GM12875 (cell line): Measurements from ENCODE around the gene TERF2IP.

ENCODE experiments used
- H3K4me3 ChIP-seq: one replicate; pipeline ENCODE4 v1.5.1; 2011; ENCODE audit warnings: low read depth, low read length, control low read depth
- TF ChIP-seq, protein P1 (sequence below): IDR thresholded peaks from 2 replicates; pipeline ENCODE4 v1.5.1; 2011; ENCODE audit warnings: low read depth, mild to moderate bottlenecking, control low read depth, inconsistent platforms, low read length, moderate library complexity, borderline replicate concordance; ENCODE audit not compliant: insufficient read depth

The TERF2IP gene

DNA sequence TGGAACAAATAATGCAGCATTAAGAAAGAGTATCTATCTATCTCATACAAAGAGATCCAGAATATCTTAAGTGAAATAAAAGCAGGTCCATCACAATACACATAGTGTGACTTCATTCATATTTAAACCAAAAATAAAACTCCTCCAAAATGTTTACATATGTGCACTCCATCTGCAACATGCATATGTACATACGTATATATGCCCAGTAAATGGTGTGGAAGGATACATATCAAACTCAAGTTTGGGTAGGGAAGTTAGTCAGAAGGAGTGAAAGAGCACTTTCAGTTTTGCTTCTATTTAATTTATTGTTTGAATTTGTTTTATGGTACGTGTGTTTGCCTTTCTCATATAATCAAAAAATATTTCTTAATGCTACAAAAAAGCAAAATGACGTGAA, 12.5 kb upstream of the TERF2IP start:
- no peak overlapping the region for H3K4me3 ChIP-seq
- TF ChIP-seq, protein P1, sequence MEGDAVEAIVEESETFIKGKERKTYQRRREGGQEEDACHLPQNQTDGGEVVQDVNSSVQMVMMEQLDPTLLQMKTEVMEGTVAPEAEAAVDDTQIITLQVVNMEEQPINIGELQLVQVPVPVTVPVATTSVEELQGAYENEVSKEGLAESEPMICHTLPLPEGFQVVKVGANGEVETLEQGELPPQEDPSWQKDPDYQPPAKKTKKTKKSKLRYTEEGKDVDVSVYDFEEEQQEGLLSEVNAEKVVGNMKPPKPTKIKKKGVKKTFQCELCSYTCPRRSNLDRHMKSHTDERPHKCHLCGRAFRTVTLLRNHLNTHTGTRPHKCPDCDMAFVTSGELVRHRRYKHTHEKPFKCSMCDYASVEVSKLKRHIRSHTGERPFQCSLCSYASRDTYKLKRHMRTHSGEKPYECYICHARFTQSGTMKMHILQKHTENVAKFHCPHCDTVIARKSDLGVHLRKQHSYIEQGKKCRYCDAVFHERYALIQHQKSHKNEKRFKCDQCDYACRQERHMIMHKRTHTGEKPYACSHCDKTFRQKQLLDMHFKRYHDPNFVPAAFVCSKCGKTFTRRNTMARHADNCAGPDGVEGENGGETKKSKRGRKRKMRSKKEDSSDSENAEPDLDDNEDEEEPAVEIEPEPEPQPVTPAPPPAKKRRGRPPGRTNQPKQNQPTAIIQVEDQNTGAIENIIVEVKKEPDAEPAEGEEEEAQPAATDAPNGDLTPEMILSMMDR: no peak

DNA sequence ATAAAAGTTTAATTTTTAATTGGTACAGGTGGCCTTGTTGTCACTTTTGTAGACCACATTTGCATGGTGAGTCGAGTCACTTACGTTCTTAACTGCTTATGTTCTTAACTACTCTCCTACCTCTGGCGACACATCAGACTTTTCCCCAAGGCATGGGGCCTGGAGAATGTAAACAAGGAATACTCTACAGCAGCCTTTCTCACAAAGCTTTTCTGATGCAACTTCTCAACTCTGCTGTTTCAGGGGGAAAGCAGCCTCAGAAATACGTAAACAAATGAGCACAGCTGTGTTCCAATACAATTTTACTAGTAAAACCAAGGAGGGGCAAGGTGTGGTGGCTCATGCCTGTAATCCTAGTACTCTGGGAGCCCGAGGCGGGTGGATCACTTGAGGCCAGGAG, 7.0 kb upstream of the TERF2IP start:
- no peak overlapping the region for H3K4me3 ChIP-seq
- TF ChIP-seq, protein P1: no peak

DNA sequence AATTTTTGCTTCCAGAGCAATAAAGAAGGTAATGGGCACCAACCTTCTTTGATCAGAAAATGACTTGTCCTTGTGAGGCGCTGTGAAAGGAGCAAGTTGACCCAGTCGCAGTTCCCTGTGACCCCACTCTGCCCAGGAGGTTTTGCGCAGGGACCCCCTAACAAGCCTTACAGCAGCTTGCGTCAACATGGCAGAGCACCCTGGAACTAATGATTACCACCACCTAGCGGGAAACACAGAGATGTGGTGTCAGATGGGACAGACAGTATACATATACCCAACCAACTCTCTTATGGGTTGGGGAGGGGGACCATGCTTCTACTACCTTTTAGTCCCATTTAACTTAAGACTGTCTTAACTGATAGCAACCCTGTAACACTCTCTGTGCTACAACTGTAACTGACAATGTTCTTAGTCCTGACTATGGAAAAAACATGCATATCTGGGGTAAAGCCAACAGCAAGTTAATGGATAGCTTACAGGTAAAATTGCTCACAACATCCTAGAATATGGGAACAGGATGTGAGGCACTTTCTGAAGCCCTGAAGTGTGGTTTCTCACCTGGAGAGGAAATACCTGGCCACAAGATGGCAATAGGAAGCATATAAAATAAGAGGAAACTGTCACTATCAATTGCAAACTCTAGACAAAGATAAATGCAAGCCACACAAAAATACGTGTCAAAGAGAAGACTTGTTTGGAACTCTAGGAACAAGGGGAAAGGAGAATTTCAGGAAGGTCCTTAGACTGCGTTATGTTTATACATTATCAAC, 3.1 kb upstream of the TERF2IP start:
- TF ChIP-seq, protein P1: no peak

DNA sequence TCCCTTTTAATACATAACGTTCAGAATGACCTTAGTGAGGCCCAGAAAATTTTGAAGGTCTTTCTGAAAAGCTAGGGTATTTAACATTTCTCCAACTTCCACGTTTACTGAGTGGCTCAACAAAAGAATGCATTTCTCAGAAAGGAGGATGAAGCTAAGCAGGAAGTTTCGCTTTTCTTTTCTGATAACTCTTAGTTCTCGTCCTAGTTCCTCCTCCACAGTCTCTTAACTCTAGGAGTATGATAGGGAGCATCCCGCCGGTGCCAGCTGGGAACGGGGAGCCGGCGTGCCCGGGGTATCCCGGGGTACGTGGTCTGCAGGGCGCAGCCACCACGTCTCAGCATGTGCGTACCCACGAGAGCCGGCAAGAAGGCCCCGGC, 471 bp upstream of the TERF2IP start:
- TF ChIP-seq, protein P1: no peak
- H3K4me3 ChIP-seq: peak overlapping the region; percentile 98

More for the DNA sequence above, 3.1 kb upstream of the TERF2IP start:
- H3K4me3 ChIP-seq: no peak overlapping the region

DNA sequence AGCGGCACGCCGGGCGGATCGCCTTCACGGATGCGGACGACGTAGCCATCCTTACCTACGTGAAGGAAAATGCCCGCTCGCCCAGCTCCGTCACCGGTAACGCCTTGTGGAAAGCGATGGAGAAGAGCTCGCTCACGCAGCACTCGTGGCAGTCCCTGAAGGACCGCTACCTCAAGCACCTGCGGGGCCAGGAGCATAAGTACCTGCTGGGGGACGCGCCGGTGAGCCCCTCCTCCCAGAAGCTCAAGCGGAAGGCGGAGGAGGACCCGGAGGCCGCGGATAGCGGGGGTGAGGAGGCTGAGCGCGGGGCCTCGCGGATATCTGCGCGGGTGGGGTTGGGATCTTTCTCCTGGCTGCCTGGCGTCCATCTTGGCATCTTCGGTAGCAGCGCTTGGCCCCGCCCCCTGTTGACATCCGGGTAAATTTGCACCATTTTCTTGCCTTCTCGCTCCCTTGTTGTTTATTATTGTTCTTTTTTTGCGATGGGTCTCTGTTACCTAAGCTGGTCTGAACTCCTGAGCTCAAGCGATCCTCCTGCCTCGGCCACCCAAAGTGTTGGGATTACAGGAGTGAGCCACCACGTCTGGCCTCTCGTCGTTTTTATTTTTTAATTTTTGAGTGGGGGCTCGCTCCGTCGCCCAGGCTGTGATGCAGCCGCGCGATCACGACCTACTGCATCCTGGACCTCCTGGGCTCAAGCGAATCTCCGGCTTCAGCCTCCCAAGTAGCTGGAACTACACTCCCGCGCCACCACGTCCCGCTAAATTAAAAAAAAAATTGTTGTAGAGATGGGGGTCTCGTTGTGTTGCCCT, 898 bp downstream of the TERF2IP start:
- TF ChIP-seq, protein P1: no peak
- peak overlapping the region; percentile 98 for H3K4me3 ChIP-seq

DNA sequence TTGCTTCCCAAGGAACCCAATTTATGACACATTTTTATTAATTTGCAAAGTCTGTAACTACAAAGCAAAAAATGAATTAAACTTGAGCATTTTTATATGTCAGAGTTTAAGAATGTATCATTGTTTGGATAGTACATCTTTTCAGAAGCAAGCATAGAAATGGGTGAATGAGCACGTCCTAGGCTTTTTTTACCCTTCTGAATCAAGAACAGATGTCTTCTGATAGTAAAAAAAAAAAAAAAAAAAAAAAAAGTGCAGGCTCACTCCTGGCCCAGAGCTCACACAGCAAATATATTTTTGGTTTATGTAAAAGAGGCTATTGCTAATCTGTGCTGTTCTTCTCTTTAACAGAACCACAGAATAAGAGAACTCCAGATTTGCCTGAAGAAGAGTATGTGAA, 6.3 kb downstream of the TERF2IP start:
- TF ChIP-seq, protein P1: no peak
- H3K4me3 ChIP-seq: no peak overlapping the region
